Gastroesophageal sphincter (tissue), 4 donors: ENCODE data around the gene ZNF792. TPM values are rescaled to one million over a fixed set of nuclear protein-coding genes. Genes with fewer than 3 reads are reported as not detected.

Experiments used
- ATAC-seq: fragments of 150-250 bp; one replicate; pipeline ENCODE4 v1.9.1; 2016; ENCODE audit warnings: mild to moderate bottlenecking, moderate library complexity
- H3K27ac ChIP-seq, 4 donors: fragments of 200-600 bp; sonication (generic) in 3 of 4; 1 replicate in 3 of 4; 2 replicates in 1 of 4; pipeline ENCODE4 v1.5.1; 2016 to 2019
- H3K27me3 ChIP-seq: fragments of 200-600 bp; sonication (generic); one replicate; pipeline ENCODE4 v1.5.1; 2019
- H3K36me3 ChIP-seq, 2 donors: fragments of 200-600 bp; sonication (generic); one replicate each; pipeline ENCODE4 v1.5.1; 2019; ENCODE audit warnings: control low read depth in 1 of 2
- H3K4me1 ChIP-seq, 3 donors: fragments of 200-600 bp; sonication (generic); 1 replicate in 2 of 3; 2 replicates in 1 of 3; pipeline ENCODE4 v1.5.1; 2016 to 2019; ENCODE audit warnings: control low read depth in 2 of 3
- H3K4me3 ChIP-seq, 2 donors: fragments of 200-600 bp; sonication (generic); one replicate each; pipeline ENCODE4 v1.5.1; 2019; ENCODE audit warnings: mild to moderate bottlenecking in 1 of 2, moderate library complexity in 1 of 2
- H3K9me3 ChIP-seq, 3 donors: fragments of 200-600 bp; sonication (generic); one replicate each; pipeline ENCODE4 v1.5.1; 2017 to 2019; ENCODE audit warnings: control low read depth in 2 of 3
- CTCF ChIP-seq, 4 experiments: fragments of 200-600 bp in 2 of 4; fragments of 450-650 bp in 2 of 4; sonication (generic) in 1 of 4; IDR thresholded peaks; one replicate each; pipeline ENCODE4 v1.5.1; 2017 to 2019; ENCODE audit warnings: antibody characterized with exemption in 4 of 4, mild to moderate bottlenecking in 2 of 4, moderate library complexity in 2 of 4
- EP300 ChIP-seq: sonication (generic); formaldehyde crosslinking; IDR thresholded peaks from one replicate; pipeline ENCODE4 v1.6.1; 2017; ENCODE audit warnings: antibody characterized with exemption, mild to moderate bottlenecking
- POLR2A ChIP-seq, 2 donors: fragments of 450-650 bp; IDR thresholded peaks; one replicate each; pipeline ENCODE4 v1.6.1; 2017; ENCODE audit warnings: antibody characterized with exemption in 2 of 2, mild to moderate bottlenecking in 2 of 2, moderate library complexity in 1 of 2
- POLR2AphosphoS5 ChIP-seq: sonication (generic); formaldehyde crosslinking; IDR thresholded peaks from one replicate; pipeline ENCODE4 v1.6.1; 2017; ENCODE audit warnings: antibody characterized with exemption
- WGBS, 2 donors: methylation state at CpG; one replicate each; pipeline ENCODE4 v1.1.5; 2018; ENCODE audit warnings: low coverage in 1 of 2; 5-methylcytosine and 5-hydroxymethylcytosine counted together
- total RNA-seq, 4 donors: library from RNA; depleted of rRNA; stranded (reverse); fragments of >200 nt; gene quantifications; one replicate each; pipeline ENCODE4 v1.1.0, GENCODE V29; 2016

The ZNF792 gene
- total RNA-seq, 4 donors from 2014 or later = 6.5 to 10.2 (median 7.3) TPM

GRCh38 chr19:34989298-34989697 lies 25.3 kb upstream of the ZNF792 start:
- ATAC-seq = no peak

GRCh38 chr19:34988119-34988518 lies 24.1 kb upstream of the ZNF792 start:
- Histone ChIP-seq H3K9me3 (no peaks in the 10 kb centered on the region), H3K4me1 (peaks cover 0 to 7% (median 0%) of the 10 kb centered on the region in 3 donors), H3K27ac (no peak overlapping the region), H3K27me3 (peaks cover 10% of the 10 kb centered on the region), H3K36me3 (no peaks in the 10 kb centered on the region), H3K4me3 (no peak overlapping the region)
- TF ChIP-seq EP300 (no peak), POLR2AphosphoS5 (no peak), POLR2A (IDR thresholded peaks at IDR 0.05) (no peak), CTCF (IDR thresholded peaks at IDR 0.05) (no peak)
- no peak for ATAC-seq
- WGBS, 2 donors = 100% methylated on average over 1 of the region's 1 CpG

More at GRCh38 chr19:34989298-34989697, 25.3 kb upstream of the ZNF792 start:
- no peak for TF ChIP-seq POLR2AphosphoS5
- no peak for TF ChIP-seq CTCF (IDR thresholded peaks at IDR 0.05)
- no peak for TF ChIP-seq EP300
- no peak for TF ChIP-seq POLR2A (IDR thresholded peaks at IDR 0.05)
- Histone ChIP-seq H3K9me3 (no peaks in the 10 kb centered on the region), H3K27ac (no peak overlapping the region), H3K4me1 (peaks cover 0 to 11% (median 0%) of the 10 kb centered on the region in 3 donors), H3K27me3 (peaks cover 10% of the 10 kb centered on the region), H3K4me3 (no peak overlapping the region), H3K36me3 (no peaks in the 10 kb centered on the region)
- WGBS, 2 donors = 60 to 75% methylated on average over 3 to 4 of the region's 6 CpGs

GRCh38 chr19:34985249-34986022 lies 21.4 kb upstream of the ZNF792 start:
- peaks cover 14% of the 10 kb centered on the region for H3K27me3 ChIP-seq
- 21 to 50% methylated on average over 1 to 7 of the region's 7 CpGs for WGBS, 2 donors
- H3K27ac ChIP-seq = peak overlapping the region in 2 of 4 donors; percentile 5
- H3K36me3 ChIP-seq = no peaks in the 10 kb centered on the region
- H3K9me3 ChIP-seq = no peaks in the 10 kb centered on the region
- TF ChIP-seq POLR2AphosphoS5 (peak; percentile 43), POLR2A (IDR thresholded peaks at IDR 0.05) (no peak)
- no peak overlapping the region for H3K4me3 ChIP-seq
- peaks cover 0 to 7% (median 0%) of the 10 kb centered on the region in 3 donors for H3K4me1 ChIP-seq
- peak; percentile 83 for ATAC-seq

DNA sequence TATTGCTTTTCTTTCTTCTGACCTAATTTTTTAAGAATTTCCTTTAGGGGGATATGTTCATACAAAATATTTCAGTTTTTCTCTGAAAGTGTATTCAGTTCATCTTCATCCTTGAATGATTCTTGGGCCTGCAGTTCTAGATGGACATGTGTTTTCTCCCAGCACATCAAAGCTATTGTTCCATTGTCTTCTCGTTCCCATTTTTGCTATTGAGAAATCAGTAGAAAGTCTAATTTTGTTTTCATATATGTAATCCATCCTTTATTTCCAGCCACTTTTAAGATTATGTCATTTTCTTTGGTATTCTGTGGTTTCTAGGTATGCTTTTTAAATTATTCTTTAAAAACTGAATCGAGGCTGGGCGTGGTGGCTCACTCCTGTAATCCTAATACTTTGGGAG lies 20.3 kb upstream of the ZNF792 start:
- peaks cover 12% of the 10 kb centered on the region for H3K27me3 ChIP-seq
- no peak overlapping the region for H3K4me3 ChIP-seq
- H3K27ac ChIP-seq = no peak overlapping the region
- no peaks in the 10 kb centered on the region for H3K36me3 ChIP-seq
- H3K4me1 ChIP-seq = peaks cover 0 to 7% (median 0%) of the 10 kb centered on the region in 3 donors
- 92 to 100% methylated on average over 3 of the region's 3 CpGs for WGBS, 2 donors
- TF ChIP-seq POLR2A (IDR thresholded peaks at IDR 0.05) (no peak), CTCF (IDR thresholded peaks at IDR 0.05) (no peak), POLR2AphosphoS5 (no peak), EP300 (no peak)
- no peak for ATAC-seq
- no peaks in the 10 kb centered on the region for H3K9me3 ChIP-seq

DNA sequence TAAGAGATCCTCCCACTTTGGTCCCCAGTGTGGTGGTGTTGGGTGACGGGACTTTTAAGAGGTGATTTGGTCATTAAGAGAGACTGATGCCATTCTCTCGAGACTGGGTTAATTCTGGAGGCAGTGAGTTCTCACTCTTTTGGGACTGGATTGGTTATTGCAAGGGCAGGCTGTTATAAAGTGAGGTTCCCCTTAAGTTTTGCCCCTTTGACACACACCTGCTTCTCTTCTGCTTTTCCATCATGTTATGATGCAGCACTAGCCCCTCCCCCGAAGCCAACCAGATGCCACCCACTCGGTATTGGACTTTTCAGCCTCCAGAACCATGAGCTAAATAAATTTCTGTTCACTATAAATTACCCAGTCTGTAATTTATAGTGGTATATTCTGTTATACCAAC lies 19.8 kb upstream of the ZNF792 start:
- Histone ChIP-seq H3K9me3 (no peaks in the 10 kb centered on the region), H3K27me3 (peaks cover 8% of the 10 kb centered on the region)
- TF ChIP-seq EP300 = no peak
- TF ChIP-seq POLR2AphosphoS5 = no peak
- no peak for TF ChIP-seq CTCF (IDR thresholded peaks at IDR 0.05)
- no peak for TF ChIP-seq POLR2A (IDR thresholded peaks at IDR 0.05)

More for the DNA sequence above, 19.8 kb upstream of the ZNF792 start:
- Histone ChIP-seq H3K4me3 (no peak overlapping the region), H3K27ac (no peak overlapping the region), H3K4me1 (peaks cover 0 to 7% (median 0%) of the 10 kb centered on the region in 3 donors), H3K36me3 (no peaks in the 10 kb centered on the region)
- 90 to 95% methylated on average over 2 to 4 of the region's 4 CpGs for WGBS, 2 donors
- ATAC-seq = no peak
